ENCODE results near the gene ZNF436. TPM values are rescaled to one million over a fixed set of nuclear protein-coding genes. Genes with fewer than 3 reads are reported as not detected.

ZNF436 gene
- total RNA-seq, 6 experiments from 2014 or later, result 2.8 to 4.5 (median 3.4) TPM

- peak overlapping the region in 1 of 3 donors; percentile 73 for H3K27ac ChIP-seq
- H3K4me1 ChIP-seq, result peaks cover 0 to 16% (median 9%) of the 10 kb centered on the region in 4 donors
- no peak for DNase-seq
- no peak overlapping the region for H3K4me3 ChIP-seq
- H3K9me3 ChIP-seq, result no peaks in the 10 kb centered on the region
- peak in 1 of 4 donors; percentile 3 for ATAC-seq
- H3K36me3 ChIP-seq, result peaks cover 0 to 20% (median 3%) of the 10 kb centered on the region in 4 donors
- no peaks in the 10 kb centered on the region for H3K27me3 ChIP-seq
- TF ChIP-seq POLR2A (IDR thresholded peaks at IDR 0.05), result no peak
- TF ChIP-seq, protein P1, sequence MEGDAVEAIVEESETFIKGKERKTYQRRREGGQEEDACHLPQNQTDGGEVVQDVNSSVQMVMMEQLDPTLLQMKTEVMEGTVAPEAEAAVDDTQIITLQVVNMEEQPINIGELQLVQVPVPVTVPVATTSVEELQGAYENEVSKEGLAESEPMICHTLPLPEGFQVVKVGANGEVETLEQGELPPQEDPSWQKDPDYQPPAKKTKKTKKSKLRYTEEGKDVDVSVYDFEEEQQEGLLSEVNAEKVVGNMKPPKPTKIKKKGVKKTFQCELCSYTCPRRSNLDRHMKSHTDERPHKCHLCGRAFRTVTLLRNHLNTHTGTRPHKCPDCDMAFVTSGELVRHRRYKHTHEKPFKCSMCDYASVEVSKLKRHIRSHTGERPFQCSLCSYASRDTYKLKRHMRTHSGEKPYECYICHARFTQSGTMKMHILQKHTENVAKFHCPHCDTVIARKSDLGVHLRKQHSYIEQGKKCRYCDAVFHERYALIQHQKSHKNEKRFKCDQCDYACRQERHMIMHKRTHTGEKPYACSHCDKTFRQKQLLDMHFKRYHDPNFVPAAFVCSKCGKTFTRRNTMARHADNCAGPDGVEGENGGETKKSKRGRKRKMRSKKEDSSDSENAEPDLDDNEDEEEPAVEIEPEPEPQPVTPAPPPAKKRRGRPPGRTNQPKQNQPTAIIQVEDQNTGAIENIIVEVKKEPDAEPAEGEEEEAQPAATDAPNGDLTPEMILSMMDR (IDR thresholded peaks at IDR 0.05), result no peak
- intact Hi-C loops (cut with DNase I), result no loop called here
- WGBS (ENCODE audit: insufficient coverage, low coverage, low lambda C conversion rate, missing lambda C conversion rate), result 59% methylated on average over 4 of the region's 8 CpGs
Measured at GRCh38 chr1:23395154-23395724, 25.6 kb upstream of the ZNF436 start.

DNA sequence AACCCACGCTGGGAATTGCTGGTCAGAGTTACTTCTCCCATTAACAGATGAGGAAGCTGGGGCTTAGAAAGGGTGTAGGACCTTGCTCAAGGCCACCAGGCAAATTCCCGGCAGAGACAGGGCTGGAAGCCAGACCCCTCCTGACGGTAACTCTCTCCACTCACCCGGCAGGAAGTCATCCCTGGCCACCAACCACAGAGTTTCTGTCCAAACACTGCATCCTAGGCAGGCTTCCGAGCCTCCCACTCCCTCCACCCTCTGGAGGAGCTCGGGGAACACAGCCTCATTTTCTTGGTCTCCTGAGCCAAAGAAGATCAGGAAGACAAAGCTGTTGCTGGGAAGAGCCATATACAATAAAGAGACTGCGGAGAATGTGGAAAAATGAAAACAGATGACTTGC, 25.0 kb upstream of the ZNF436 start:
- Histone ChIP-seq H3K4me3 (no peak overlapping the region), H3K27me3 (no peaks in the 10 kb centered on the region), H3K36me3 (peaks cover 0 to 20% (median 3%) of the 10 kb centered on the region in 4 donors), H3K27ac (peak overlapping the region in 1 of 3 donors; percentile 73), H3K4me1 (peaks cover 0 to 16% (median 9%) of the 10 kb centered on the region in 4 donors), H3K9me3 (no peaks in the 10 kb centered on the region)
- TF ChIP-seq, protein P1 (IDR thresholded peaks at IDR 0.05), result no peak
- TF ChIP-seq POLR2A (IDR thresholded peaks at IDR 0.05), result no peak
- WGBS (ENCODE audit: insufficient coverage, low coverage, low lambda C conversion rate, missing lambda C conversion rate), result 40% methylated on average over 7 of the region's 7 CpGs
- peak; percentile 59 to 84 (median 60) for DNase-seq
- intact Hi-C loops (cut with DNase I), result no loop called here
- peak; percentile 75 to 91 (median 84) for ATAC-seq

DNA sequence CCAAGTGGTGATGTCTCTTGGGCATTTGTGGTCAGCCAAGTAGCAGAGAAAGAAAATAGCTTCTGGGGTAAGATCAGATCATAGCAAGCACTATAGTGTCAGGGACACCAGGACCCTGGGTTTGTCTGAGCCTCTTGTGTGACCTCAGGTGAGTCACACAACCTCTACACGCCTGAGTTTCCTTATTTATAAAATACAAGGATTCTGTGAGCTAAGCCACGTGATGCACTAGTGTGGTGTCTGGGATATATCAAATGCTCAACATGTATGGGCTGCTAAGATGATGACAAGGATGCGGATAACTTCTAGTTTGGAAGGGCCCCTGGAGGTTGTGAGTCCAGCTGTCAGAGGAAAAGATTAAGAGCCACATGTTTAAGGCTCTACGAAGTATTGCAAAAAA, 24.5 kb upstream of the ZNF436 start:
- DNase-seq (no peak), ATAC-seq (peak in 3 of 4 donors; percentile 4 to 53 (median 21))
- no peak for TF ChIP-seq POLR2A (IDR thresholded peaks at IDR 0.05)
- TF ChIP-seq, protein P1 (IDR thresholded peaks at IDR 0.05), result no peak
- H3K4me3 ChIP-seq, result no peak overlapping the region
- intact Hi-C loops (cut with DNase I), result no loop called here
- H3K4me1 ChIP-seq, result peaks cover 0 to 16% (median 9%) of the 10 kb centered on the region in 4 donors
- peak overlapping the region in 1 of 3 donors; percentile 23 for H3K27ac ChIP-seq
- no peaks in the 10 kb centered on the region for H3K27me3 ChIP-seq
- H3K36me3 ChIP-seq, result peaks cover 0 to 20% (median 3%) of the 10 kb centered on the region in 4 donors
- WGBS (ENCODE audit: insufficient coverage, low coverage, low lambda C conversion rate, missing lambda C conversion rate), result 73% methylated on average over 4 of the region's 4 CpGs
- no peaks in the 10 kb centered on the region for H3K9me3 ChIP-seq

DNA sequence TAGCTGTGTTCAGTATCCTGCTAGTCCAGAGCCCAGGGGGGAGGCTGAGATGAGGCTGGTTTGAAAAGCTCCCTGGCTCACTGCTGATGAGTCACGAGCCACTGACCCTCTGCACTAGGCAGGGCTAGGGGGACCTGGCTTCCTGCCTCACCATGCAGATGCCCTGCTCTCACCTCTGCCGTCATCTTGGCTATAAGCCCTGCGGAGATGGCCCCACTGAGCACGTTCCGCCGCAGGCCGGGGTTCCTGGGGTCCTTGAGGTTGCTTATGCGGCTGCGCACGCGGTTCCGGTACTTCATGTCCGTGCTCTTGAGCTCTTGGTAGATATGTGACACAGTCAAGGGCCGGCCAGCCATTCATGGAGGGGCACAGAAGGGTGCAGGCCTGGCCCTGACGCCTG, 24.1 kb upstream of the ZNF436 start:
- peak overlapping the region in 1 of 3 donors; percentile 23 for H3K27ac ChIP-seq

More for the DNA sequence above, 24.1 kb upstream of the ZNF436 start:
- no peak overlapping the region for H3K4me3 ChIP-seq
- DNase-seq, result peak; percentile 37 to 56 (median 56)
- intact Hi-C loops (cut with DNase I), result no loop called here
- 71% methylated on average over 1 of the region's 15 CpGs for WGBS (ENCODE audit: insufficient coverage, low coverage, low lambda C conversion rate, missing lambda C conversion rate)
- TF ChIP-seq, protein P1 (IDR thresholded peaks at IDR 0.05), result no peak
- no peak for TF ChIP-seq POLR2A (IDR thresholded peaks at IDR 0.05)
- ATAC-seq, result peak in 3 of 4 donors; percentile 14 to 44 (median 23)
- no peaks in the 10 kb centered on the region for H3K27me3 ChIP-seq
- H3K36me3 ChIP-seq, result peaks cover 0 to 18% (median 3%) of the 10 kb centered on the region in 4 donors
- no peaks in the 10 kb centered on the region for H3K9me3 ChIP-seq
- peaks cover 0 to 16% (median 9%) of the 10 kb centered on the region in 4 donors for H3K4me1 ChIP-seq
